ENCODE results near the gene CTIF. TPM values are rescaled to one million over a fixed set of nuclear protein-coding genes. Genes with fewer than 3 reads are reported as not detected.
A peak's percentile ranks its signal among the peaks of the same experiment; 100 is the strongest.

CTIF gene
- total RNA-seq, 1 experiment from 2014 or later = 5.8 TPM

DNA sequence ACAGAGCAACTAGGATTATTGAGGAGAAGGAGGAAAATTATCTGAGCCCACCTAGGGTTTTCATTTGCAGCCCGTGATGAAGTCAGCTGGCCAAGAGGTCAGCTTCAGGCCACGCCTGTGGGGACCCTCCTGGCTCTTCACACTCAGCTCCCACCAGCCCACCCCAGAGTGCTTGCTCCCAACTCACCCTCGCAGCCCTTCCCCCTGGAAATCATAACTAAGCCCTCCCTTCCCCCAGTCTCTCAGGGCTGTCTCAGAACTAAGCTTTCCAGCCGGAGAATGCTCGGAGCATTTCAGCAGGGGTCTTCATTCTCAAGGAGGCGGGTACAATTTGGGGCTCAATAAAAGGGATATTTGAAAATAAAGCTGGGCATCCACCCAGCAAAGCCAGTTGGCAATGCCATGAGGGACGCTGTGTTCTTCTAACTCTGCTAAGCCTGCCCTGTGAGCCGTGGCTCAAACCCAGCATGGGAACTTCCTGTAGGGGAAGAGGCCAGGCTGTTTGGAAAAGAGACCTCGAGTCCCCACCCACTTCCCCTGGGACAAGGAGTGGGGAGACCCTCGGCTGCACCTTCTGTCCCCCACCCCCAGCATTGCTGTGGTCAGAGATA is 194.9 kb downstream of the CTIF start:
- POLR2A ChIA-PET (ENCODE audit: unreplicated experiment) = interaction anchor here (0.6 kb wide), 1 partner anchor 876 kb away, joined by 4 read pairs; no protein-coding TSS in a partner anchor
- no TSS peak for BruUV-seq (replicated peaks)
- DNase-seq (no peak), ATAC-seq (no peak)
- peaks cover 10% of the 10 kb centered on the region for H3K4me1 ChIP-seq (ENCODE audit: insufficient read depth, low read length)
- H3K4me2 ChIP-seq (ENCODE audit: low read length) = no peak overlapping the region
- no peaks in the 10 kb centered on the region for H3K9me2 ChIP-seq (replicated peaks; ENCODE audit: low read length)
- H3K79me2 ChIP-seq (ENCODE audit: low read length) = no peaks in the 10 kb centered on the region
- no peaks in the 10 kb centered on the region for H3K9me3 ChIP-seq (ENCODE audit: low read length)
- CTCF ChIA-PET = no interaction called here
- H4K20me1 ChIP-seq (ENCODE audit: low read length) = no peaks in the 10 kb centered on the region
- no peaks in the 10 kb centered on the region for H3F3A ChIP-seq (ENCODE audit: low read length, unreplicated experiment)
- H3K27me3 ChIP-seq (ENCODE audit: low read length) = no peaks in the 10 kb centered on the region
- H3K9ac ChIP-seq (ENCODE audit: low read length) = no peak overlapping the region
- TF ChIP-seq, protein P1, sequence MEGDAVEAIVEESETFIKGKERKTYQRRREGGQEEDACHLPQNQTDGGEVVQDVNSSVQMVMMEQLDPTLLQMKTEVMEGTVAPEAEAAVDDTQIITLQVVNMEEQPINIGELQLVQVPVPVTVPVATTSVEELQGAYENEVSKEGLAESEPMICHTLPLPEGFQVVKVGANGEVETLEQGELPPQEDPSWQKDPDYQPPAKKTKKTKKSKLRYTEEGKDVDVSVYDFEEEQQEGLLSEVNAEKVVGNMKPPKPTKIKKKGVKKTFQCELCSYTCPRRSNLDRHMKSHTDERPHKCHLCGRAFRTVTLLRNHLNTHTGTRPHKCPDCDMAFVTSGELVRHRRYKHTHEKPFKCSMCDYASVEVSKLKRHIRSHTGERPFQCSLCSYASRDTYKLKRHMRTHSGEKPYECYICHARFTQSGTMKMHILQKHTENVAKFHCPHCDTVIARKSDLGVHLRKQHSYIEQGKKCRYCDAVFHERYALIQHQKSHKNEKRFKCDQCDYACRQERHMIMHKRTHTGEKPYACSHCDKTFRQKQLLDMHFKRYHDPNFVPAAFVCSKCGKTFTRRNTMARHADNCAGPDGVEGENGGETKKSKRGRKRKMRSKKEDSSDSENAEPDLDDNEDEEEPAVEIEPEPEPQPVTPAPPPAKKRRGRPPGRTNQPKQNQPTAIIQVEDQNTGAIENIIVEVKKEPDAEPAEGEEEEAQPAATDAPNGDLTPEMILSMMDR (conservative IDR thresholded peaks at IDR 0.05; ENCODE audit: low read depth, low read length) = no peak
- TF ChIP-seq EZH2phosphoT487 (IDR thresholded peaks at IDR 0.05; ENCODE audit: borderline replicate concordance, low read length) (no peak), EZH2 (IDR thresholded peaks at IDR 0.05; ENCODE audit: low read length, unreplicated experiment) (no peak)
- H3K4me3 ChIP-seq (ENCODE audit: low read length) = no peak overlapping the region
- H3K36me3 ChIP-seq (ENCODE audit: low read depth, low read length) = no peaks in the 10 kb centered on the region
- intact Hi-C loops (cut with micrococcal nuclease) = no loop called here
- H3K27ac ChIP-seq (ENCODE audit: low read length) = no peak overlapping the region
- H2AFZ ChIP-seq (ENCODE audit: low read length) = no peak overlapping the region

GRCh38 chr18:48734460-48734859 is 195.6 kb downstream of the CTIF start:
- no peak overlapping the region for H3K9ac ChIP-seq (ENCODE audit: low read length)
- no peaks in the 10 kb centered on the region for H3K36me3 ChIP-seq (ENCODE audit: low read depth, low read length)
- no peak overlapping the region for H2AFZ ChIP-seq (ENCODE audit: low read length)
- TF ChIP-seq EZH2 (IDR thresholded peaks at IDR 0.05; ENCODE audit: low read length, unreplicated experiment) (no peak), EZH2phosphoT487 (IDR thresholded peaks at IDR 0.05; ENCODE audit: borderline replicate concordance, low read length) (no peak)
- TF ChIP-seq, protein P1 (conservative IDR thresholded peaks at IDR 0.05; ENCODE audit: low read depth, low read length) = no peak
- no TSS peak for BruUV-seq (replicated peaks)
- H3K27me3 ChIP-seq (ENCODE audit: low read length) = no peaks in the 10 kb centered on the region
- H4K20me1 ChIP-seq (ENCODE audit: low read length) = no peaks in the 10 kb centered on the region
- H3K79me2 ChIP-seq (ENCODE audit: low read length) = no peaks in the 10 kb centered on the region
- no peaks in the 10 kb centered on the region for H3K9me2 ChIP-seq (replicated peaks; ENCODE audit: low read length)
- no peaks in the 10 kb centered on the region for H3K9me3 ChIP-seq (ENCODE audit: low read length)
- no peak overlapping the region for H3K27ac ChIP-seq (ENCODE audit: low read length)
- H3K4me2 ChIP-seq (ENCODE audit: low read length) = no peak overlapping the region
- ATAC-seq (no peak), DNase-seq (no peak)
- H3F3A ChIP-seq (ENCODE audit: low read length, unreplicated experiment) = no peaks in the 10 kb centered on the region
- H3K4me1 ChIP-seq (ENCODE audit: insufficient read depth, low read length) = peaks cover 5% of the 10 kb centered on the region
- POLR2A ChIA-PET (ENCODE audit: unreplicated experiment) = no interaction called here
- CTCF ChIA-PET = no interaction called here
- no peak overlapping the region for H3K4me3 ChIP-seq (ENCODE audit: low read length)
- intact Hi-C loops (cut with micrococcal nuclease) = no loop called here

DNA sequence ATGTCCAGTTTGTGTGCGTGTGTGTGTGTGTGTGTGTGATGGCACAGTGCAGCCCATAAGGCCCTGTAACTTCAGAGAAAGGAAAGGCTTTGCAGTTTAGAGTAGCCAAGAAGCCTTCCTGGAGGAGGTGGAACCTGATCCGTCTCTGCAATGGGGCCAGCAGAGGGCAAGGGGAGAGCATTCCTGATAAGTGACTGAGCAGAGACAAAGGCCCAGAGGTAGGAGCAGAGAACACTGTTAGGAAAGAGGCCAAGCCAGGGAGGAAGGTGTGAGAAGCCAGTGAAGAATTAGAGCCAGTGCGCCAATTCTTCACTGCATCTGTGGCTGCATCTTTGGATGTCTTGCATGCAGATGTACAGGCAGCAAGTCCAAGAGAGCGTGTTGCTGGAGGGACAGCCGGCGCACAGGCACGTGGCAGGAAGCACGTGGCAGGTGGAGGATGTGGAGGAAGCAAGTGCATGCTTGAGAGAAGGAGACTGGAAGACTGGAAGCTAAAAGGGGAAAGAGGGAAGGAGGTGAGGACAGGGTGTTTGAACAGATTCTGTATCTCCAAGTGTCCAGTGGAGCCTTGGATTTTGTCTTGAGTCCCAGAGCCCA is 196.3 kb downstream of the CTIF start:
- Histone ChIP-seq H3K27ac (ENCODE audit: low read length) (no peak overlapping the region), H3K9me3 (ENCODE audit: low read length) (no peaks in the 10 kb centered on the region), H3K4me2 (ENCODE audit: low read length) (no peak overlapping the region), H3K79me2 (ENCODE audit: low read length) (no peaks in the 10 kb centered on the region), H4K20me1 (ENCODE audit: low read length) (no peaks in the 10 kb centered on the region), H2AFZ (ENCODE audit: low read length) (no peak overlapping the region), H3K9me2 (replicated peaks; ENCODE audit: low read length) (no peaks in the 10 kb centered on the region), H3K36me3 (ENCODE audit: low read depth, low read length) (no peaks in the 10 kb centered on the region), H3F3A (ENCODE audit: low read length, unreplicated experiment) (no peaks in the 10 kb centered on the region), H3K4me3 (ENCODE audit: low read length) (no peak overlapping the region), H3K4me1 (ENCODE audit: insufficient read depth, low read length) (peaks cover 5% of the 10 kb centered on the region), H3K27me3 (ENCODE audit: low read length) (no peaks in the 10 kb centered on the region), H3K9ac (ENCODE audit: low read length) (no peak overlapping the region)
- intact Hi-C loops (cut with micrococcal nuclease) = no loop called here
- BruUV-seq (replicated peaks) = no TSS peak
- ChIA-PET CTCF (no interaction called here), POLR2A (ENCODE audit: unreplicated experiment) (no interaction called here)
- peak; percentile 42; the same call in 1 of the 2 replicates for ATAC-seq
- TF ChIP-seq EZH2 (IDR thresholded peaks at IDR 0.05; ENCODE audit: low read length, unreplicated experiment) = no peak
- no peak for TF ChIP-seq EZH2phosphoT487 (IDR thresholded peaks at IDR 0.05; ENCODE audit: borderline replicate concordance, low read length)
- TF ChIP-seq, protein P1 (conservative IDR thresholded peaks at IDR 0.05; ENCODE audit: low read depth, low read length) = no peak
- DNase-seq = peak; percentile 4
